HG03045 (cell line): Measurements from ENCODE around the gene CA5A.

ENCODE experiments used
- ATAC-seq: cut with Tn5 transposase; IDR thresholded peaks from one replicate; pipeline ENCODE4 v1.9.1; 2021; ENCODE audit warnings: mild to moderate bottlenecking, moderate library complexity; ENCODE audit not compliant: unreplicated experiment

The CA5A gene

DNA sequence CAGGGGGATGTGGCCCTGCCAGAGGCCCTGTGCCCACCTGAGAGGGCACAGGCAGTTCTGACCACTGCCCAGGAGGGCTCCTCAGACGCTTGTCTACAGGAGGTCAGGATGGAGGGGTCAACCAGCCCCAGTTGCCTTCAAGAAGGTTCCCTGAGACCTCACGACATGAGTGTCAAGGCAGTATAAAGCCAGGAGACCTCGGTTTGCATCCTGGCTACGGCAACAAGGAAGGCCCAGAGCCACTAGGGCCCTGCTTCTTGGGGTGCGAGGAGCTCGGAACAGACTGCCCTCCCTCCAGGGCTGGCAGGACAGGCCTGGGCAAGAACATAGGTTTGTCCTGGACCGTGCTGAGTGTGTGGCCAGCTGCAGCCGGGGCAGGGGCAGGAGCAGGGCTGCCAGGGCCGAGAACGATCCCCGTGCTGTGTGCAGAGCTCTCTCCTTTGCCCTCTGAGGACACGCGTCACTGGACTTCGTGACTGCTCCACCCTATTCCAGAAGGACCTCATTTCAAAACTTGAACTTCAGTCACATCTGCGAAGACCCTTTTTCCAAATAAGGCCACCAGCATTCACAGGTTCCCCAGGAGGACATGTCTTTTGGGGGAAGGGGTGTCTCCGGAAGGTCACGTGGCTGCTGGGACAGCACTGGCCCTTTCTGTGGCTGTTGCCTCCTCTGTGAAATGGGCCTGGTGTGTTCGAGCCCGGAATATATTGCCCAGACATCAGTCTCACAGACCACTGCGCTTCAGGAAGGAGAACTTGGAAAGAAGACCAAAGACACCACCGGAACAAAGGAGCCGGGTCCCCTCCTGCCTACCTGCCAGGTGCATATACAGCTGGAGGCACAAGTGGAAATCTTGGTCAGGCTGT is 94.8 kb downstream of the CA5A start:
- no peak for ATAC-seq

DNA sequence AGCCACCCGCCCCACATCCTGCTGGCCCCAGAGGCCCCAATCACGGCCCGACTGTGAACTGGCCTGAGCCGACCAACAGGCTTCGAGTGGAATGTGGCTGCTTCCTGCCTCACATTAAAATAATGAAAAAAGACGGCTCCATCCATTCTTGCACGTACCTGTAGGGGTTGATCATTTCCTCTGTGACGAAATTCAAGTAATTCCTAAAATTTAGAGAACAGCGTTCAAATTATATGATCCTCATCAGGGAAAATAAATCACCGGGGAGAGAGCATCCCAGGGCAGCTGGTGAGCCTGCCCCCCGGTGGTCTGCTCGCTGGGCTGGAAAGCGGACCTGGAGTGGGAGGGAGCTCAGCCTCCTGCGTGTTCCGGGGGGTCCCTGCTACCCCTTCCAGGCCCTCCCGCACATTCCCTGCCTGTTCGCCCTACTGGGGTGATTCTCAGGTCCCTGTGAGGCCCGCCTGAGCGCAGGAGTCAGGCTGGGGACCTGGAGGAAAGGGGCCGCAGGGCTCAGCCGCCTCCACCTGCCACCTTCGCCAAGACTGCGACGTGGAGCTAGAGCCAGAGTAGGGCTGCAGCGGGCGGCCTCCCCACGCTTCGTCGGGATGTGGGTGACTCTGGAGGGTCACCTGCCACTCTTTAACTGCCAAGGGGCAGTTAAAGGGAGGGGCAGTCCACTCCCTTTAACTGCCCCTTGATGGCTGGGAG is 95.9 kb downstream of the CA5A start:
- ATAC-seq, result no peak

DNA sequence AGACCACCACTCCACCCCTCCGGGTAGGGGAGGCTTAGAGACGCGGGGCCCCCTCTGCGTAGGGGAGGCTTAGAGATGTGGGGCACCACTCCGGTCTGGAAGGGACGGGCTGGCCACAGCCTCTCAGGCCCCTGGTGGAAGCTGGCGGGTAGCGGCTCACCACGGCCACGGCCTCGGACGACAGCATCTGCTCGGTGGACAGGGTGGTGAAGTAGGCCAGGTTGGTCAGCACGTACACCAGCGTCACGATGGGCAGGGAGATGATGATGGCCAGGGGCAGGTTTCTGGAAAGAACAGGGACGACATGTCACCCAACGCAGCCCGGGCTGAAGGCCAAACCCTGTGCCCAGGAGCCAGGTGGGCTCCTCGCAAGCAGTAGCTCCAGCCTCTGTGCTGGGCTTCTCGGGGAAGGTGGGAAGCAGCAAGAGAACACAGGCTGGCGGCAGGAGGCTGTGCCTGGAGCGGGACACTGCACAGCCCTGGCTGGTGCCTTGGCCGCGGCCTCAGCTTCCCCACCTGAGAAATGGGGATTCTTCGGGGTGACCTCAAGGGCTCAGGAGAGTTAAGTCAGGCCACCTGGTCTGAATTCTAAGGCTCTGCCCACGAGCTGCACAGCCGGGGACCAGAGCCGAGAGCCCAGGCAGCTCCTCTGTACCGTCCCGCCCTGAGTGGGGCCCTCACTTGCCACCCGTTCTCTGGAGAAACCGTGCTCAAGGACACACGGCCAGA is 96.6 kb downstream of the CA5A start:
- no peak for ATAC-seq

DNA sequence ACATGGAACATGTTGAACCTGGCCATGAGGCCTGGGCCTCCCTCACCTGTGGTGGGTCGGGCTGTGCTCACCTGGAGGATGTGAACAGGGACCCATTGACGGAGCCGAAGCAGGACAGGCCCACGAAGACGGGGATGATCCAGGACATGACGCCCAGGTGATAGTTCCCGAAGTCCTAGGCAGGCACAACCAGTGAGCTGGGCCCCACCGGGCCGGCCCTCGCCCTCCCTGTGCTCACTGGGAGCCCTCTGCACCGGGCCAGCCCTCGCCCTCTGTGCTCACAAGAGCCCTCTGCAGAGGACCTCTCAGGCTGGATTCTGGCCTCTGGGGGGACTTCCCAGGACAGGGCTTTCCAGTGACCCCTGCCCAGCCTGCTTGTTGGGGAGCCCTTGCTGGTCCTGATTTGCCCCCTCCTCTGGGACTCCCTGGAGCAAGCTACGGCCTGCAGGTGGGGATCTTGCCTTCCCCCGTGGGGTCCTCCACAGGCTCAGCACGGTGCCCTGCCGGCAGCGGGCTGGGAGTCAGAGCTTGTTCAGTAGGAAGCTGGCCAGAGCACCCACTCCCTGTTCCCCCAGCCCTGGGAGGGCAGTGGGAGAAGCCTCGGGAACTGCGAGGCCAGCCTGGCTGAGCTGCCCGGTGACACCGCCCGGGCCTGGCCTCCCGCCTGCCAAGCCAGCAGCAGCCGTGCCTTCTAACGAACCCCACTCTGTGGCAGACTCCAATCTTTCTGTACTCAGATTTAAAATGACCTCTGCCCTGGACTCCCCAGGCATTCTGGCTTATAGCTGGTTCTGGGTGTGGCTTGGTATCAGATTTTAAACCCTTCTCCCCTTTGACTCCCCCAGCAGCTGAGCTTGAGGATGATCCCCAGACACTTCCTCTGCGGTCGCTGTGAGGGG is 97.4 kb downstream of the CA5A start:
- no peak for ATAC-seq
